Liver (tissue), 9 donors: ENCODE results near the gene SHLD2. TPM values are rescaled to one million over a fixed set of nuclear protein-coding genes. Genes with fewer than 3 reads are reported as not detected.
"Not testable (repeated sequence)": the region's sequence is repeated elsewhere in the genome, so short reads cannot be mapped to it uniquely, and the experiment has no call there.

ENCODE experiments used
- DNase-seq: peaks from one replicate; pipeline ENCODE4 v3.0.0-alpha.2; 2017; ENCODE audit warnings: low spot score
- H3K27ac ChIP-seq, 2 donors: one replicate each; pipeline ENCODE4 v1.7.0; 2013; ENCODE audit warnings: inconsistent platforms in 2 of 2, low read length in 2 of 2, control low read depth in 1 of 2, low read depth in 1 of 2, mild to moderate bottlenecking in 1 of 2
- H3K27me3 ChIP-seq, 4 donors: one replicate each; pipeline versions ENCODE4 v1.6.1 to v1.7.0; 2013; ENCODE audit warnings: low read length in 3 of 4, inconsistent platforms in 1 of 4, mild to moderate bottlenecking in 1 of 4, moderate library complexity in 1 of 4; ENCODE audit not compliant: control insufficient read depth in 4 of 4, insufficient read depth in 4 of 4
- H3K36me3 ChIP-seq, 4 donors: one replicate each; pipeline versions ENCODE4 v1.6.1 to v1.7.0; 2013; ENCODE audit warnings: low read length in 3 of 4, mild to moderate bottlenecking in 3 of 4, low read depth in 1 of 4, moderate library complexity in 1 of 4; ENCODE audit not compliant: control insufficient read depth in 4 of 4, insufficient read depth in 3 of 4
- H3K4me1 ChIP-seq, 4 donors: one replicate each; pipeline versions ENCODE4 v1.6.1 to v1.7.0; 2013; ENCODE audit warnings: low read length in 3 of 4, mild to moderate bottlenecking in 3 of 4, moderate library complexity in 1 of 4; ENCODE audit not compliant: control insufficient read depth in 4 of 4, insufficient read depth in 4 of 4
- H3K4me3 ChIP-seq, 3 donors: one replicate each; pipeline versions ENCODE4 v1.6.1 to v1.7.0; 2013; ENCODE audit warnings: low read length in 3 of 3, control low read depth in 1 of 3, low read depth in 1 of 3, mild to moderate bottlenecking in 1 of 3
- H3K9ac ChIP-seq, 2 donors: one replicate each; pipeline ENCODE4 v1.7.0; 2013; ENCODE audit warnings: low read length in 2 of 2, mild to moderate bottlenecking in 2 of 2, moderate library complexity in 2 of 2, control low read depth in 1 of 2, low read depth in 1 of 2
- H3K9me3 ChIP-seq, 4 donors: one replicate each; pipeline versions ENCODE4 v1.6.1 to v1.7.0; 2013; ENCODE audit warnings: low read length in 3 of 4; ENCODE audit not compliant: control insufficient read depth in 4 of 4
- EGR1 ChIP-seq, 2 donors: IDR thresholded peaks; 2 replicates each; pipeline ENCODE4 v1.6.1; 2016 to 2018; ENCODE audit warnings: antibody characterized with exemption in 2 of 2, low read depth in 2 of 2
- FOXA1 ChIP-seq: IDR thresholded peaks from 2 replicates; pipeline ENCODE4 v1.6.1; 2016; ENCODE audit warnings: antibody characterized with exemption
- FOXA2 ChIP-seq: IDR thresholded peaks from 2 replicates; pipeline ENCODE4 v1.6.1; 2016; ENCODE audit warnings: antibody characterized with exemption
- GABPA ChIP-seq, 2 donors: IDR thresholded peaks in 1 of 2; conservative IDR thresholded peaks in 1 of 2; 2 replicates each; pipeline ENCODE4 v1.6.1; 2016; ENCODE audit warnings: antibody characterized with exemption in 2 of 2, mild to moderate bottlenecking in 1 of 2, moderate library complexity in 1 of 2
- HNF4A ChIP-seq, 2 donors: conservative IDR thresholded peaks; 2 replicates each; pipeline ENCODE4 v1.6.1; 2016; ENCODE audit warnings: antibody characterized with exemption in 2 of 2, mild to moderate bottlenecking in 2 of 2
- HNF4G ChIP-seq: IDR thresholded peaks from 2 replicates; pipeline ENCODE4 v1.6.1; 2016; ENCODE audit warnings: antibody characterized with exemption
- JUND ChIP-seq, 2 donors: IDR thresholded peaks; 2 replicates each; pipeline ENCODE4 v1.6.1; 2016; ENCODE audit warnings: antibody characterized with exemption in 2 of 2
- NR2F2 ChIP-seq: IDR thresholded peaks from 2 replicates; pipeline ENCODE4 v1.6.1; 2016; ENCODE audit warnings: antibody characterized with exemption
- RAD21 ChIP-seq, 2 donors: IDR thresholded peaks; 2 replicates each; pipeline ENCODE4 v1.6.1; 2016; ENCODE audit warnings: antibody characterized with exemption in 2 of 2, mild to moderate bottlenecking in 2 of 2
- RXRA ChIP-seq, 2 donors: IDR thresholded peaks; 2 replicates each; pipeline ENCODE4 v1.6.1; 2017 to 2018; ENCODE audit warnings: antibody characterized with exemption in 2 of 2, mild to moderate bottlenecking in 1 of 2
- SP1 ChIP-seq: IDR thresholded peaks from 2 replicates; pipeline ENCODE4 v1.6.1; 2018; ENCODE audit warnings: antibody characterized with exemption, mild to moderate bottlenecking
- TAF1 ChIP-seq: conservative IDR thresholded peaks from 2 replicates; pipeline ENCODE4 v1.6.1; 2016; ENCODE audit warnings: antibody characterized with exemption, mild to moderate bottlenecking
- YY1 ChIP-seq: IDR thresholded peaks from 2 replicates; pipeline ENCODE4 v1.6.1; 2016; ENCODE audit warnings: antibody characterized with exemption, mild to moderate bottlenecking
- WGBS: extraction: QIAGEN DNeasy Blood & Tissue Kit; methylation state at CpG from one replicate; pipeline ENCODE4 v1.1.7; 2013; 5-methylcytosine and 5-hydroxymethylcytosine counted together
- polyA plus RNA-seq, 2 donors: library from polyadenylated mRNA; stranded (reverse) in 1 of 2; unstranded in 1 of 2; fragments of 200-250 nt in 1 of 2; fragments of >200 nt in 1 of 2; fragmentation: Nextera tagmentation in 1 of 2; extraction: Ambion mirVana in 1 of 2; gene quantifications; one replicate each; pipeline versions ENCODE4 v1.2.1 to v1.2.3, GENCODE V29; 2013 to 2015
- total RNA-seq, 2 donors: library from RNA; depleted of rRNA; stranded (reverse); fragments of >200 nt; gene quantifications; one replicate each; pipeline ENCODE4 v1.2.3, GENCODE V29; 2014
- TF ChIP-seq, protein P1 (sequence below): IDR thresholded peaks from 2 replicates; pipeline ENCODE4 v1.6.1; 2016; ENCODE audit warnings: antibody characterized with exemption
- TF ChIP-seq, protein P2 (sequence below): IDR thresholded peaks from 2 replicates; pipeline ENCODE4 v1.6.1; 2016; ENCODE audit warnings: antibody characterized with exemption
- TF ChIP-seq, protein P3 (sequence below): fragments of 150-350 bp; IDR thresholded peaks from 2 replicates; pipeline ENCODE4 v1.5.1; 2017; ENCODE audit warnings: improper control_type of control experiment, low read depth, low read length; ENCODE audit not compliant: missing input control
- TF ChIP-seq, protein P4 (sequence below): IDR thresholded peaks from 2 replicates; pipeline ENCODE4 v1.6.1; 2016; ENCODE audit warnings: antibody characterized with exemption
- donor health status: healthy.
- donor health status: healthy.
- donor health status: healthy.
- donor health status: healthy.
- donor health status: healthy.

Gene SHLD2
- total and polyA plus RNA-seq, 4 donors: 11.7 to 39.5 (median 24.9) TPM

DNA sequence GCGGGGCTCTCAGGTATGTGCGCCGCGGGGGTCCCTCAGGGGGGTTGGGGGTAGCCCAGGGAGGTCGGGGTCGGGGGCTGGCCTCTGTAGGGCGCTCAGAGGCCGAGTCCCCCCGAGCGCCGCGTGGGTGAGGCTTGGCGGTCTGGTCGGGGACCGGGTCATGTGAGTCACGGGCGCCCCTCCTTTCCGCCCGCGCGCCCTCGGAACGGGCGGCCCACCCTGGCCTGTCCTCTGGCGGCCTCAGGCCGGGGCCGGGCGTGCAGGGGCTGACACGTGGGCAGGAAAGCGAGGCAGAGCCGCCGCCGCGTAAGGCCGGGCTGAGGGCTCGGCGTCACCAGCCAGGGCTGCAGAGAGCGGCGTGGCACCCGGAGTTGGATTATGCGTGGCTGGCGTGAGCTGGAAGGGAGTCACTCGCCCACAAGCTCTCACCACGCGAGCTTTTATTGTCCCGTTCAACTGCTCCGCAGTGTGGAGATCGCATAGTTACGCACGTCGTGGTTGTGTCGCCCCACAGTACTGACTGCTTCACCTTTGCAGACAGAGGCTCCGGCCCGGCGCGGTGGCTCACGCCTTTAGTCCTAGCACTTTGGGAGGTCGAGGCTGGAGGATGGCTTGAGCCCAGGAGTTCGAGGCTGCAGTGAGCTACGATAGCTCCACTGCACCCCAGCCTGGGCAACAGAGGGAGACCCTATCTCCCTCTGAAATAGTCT is 385 bp downstream of the SHLD2 start:
- Histone ChIP-seq H3K4me3 (peak overlapping the region; percentile 86 to 95 (median 86)), H3K36me3 (peaks cover 0 to 4% (median 3%) of the 10 kb centered on the region in 4 donors)
- under 1% methylated on average over 60 of the region's 60 CpGs for WGBS

DNA sequence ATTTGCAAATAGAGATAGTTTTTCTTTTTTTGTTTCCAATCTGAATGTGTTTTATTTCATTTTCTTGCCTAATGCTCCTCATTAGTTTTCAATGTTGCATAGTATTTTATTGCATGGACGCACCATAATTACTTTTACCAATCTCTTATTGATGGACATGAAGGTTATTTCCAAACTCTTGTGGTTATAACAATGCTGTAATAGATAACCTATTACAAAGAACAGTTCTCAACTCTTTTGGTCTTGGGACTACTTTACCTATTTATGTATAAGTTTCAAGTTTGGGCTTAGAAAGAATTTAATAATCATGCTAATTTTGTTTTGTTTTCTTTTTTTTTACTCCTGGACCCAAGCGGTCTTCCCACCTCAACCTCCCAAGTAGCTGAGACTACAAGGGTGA is 7.0 kb downstream of the SHLD2 start:
- H3K27ac ChIP-seq: no peak overlapping the region
- H3K27me3 ChIP-seq: no peaks in the 10 kb centered on the region
- H3K9me3 ChIP-seq: no peaks in the 10 kb centered on the region
- no peak for TF ChIP-seq FOXA2
- no peak for TF ChIP-seq EGR1 (IDR thresholded peaks at IDR 0.05; ENCODE audit: low read depth in 2 of 2)
- no peak for TF ChIP-seq RXRA (IDR thresholded peaks at IDR 0.05)
- no peak for TF ChIP-seq YY1
- H3K4me1 ChIP-seq: no peaks in the 10 kb centered on the region
- WGBS: 94% methylated on average over 2 of the region's 2 CpGs
- no peak overlapping the region for H3K4me3 ChIP-seq
- no peak overlapping the region for H3K9ac ChIP-seq
- DNase-seq: no peak
- H3K36me3 ChIP-seq: peaks cover 4 to 14% (median 10%) of the 10 kb centered on the region in 4 donors

More for the DNA sequence above, 385 bp downstream of the SHLD2 start:
- Histone ChIP-seq H3K9me3 (no peaks in the 10 kb centered on the region), H3K27me3 (no peaks in the 10 kb centered on the region), H3K27ac (peak overlapping the region; percentile 82 to 94), H3K4me1 (peaks cover 4 to 23% (median 8%) of the 10 kb centered on the region in 4 donors), H3K9ac (peak overlapping the region; percentile 45 to 91)
- DNase-seq: peak; percentile 79
- peak in 1 of 2 donors; percentile 33 for TF ChIP-seq RAD21 (IDR thresholded peaks at IDR 0.05)
- peak; percentile 38 for TF ChIP-seq YY1
- no peak for TF ChIP-seq HNF4A (conservative IDR thresholded peaks at IDR 0.05)
- no peak for TF ChIP-seq FOXA1
- TF ChIP-seq, protein P1, sequence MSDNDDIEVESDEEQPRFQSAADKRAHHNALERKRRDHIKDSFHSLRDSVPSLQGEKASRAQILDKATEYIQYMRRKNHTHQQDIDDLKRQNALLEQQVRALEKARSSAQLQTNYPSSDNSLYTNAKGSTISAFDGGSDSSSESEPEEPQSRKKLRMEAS: no peak
- TF ChIP-seq SP1: no peak
- TF ChIP-seq, protein P2, sequence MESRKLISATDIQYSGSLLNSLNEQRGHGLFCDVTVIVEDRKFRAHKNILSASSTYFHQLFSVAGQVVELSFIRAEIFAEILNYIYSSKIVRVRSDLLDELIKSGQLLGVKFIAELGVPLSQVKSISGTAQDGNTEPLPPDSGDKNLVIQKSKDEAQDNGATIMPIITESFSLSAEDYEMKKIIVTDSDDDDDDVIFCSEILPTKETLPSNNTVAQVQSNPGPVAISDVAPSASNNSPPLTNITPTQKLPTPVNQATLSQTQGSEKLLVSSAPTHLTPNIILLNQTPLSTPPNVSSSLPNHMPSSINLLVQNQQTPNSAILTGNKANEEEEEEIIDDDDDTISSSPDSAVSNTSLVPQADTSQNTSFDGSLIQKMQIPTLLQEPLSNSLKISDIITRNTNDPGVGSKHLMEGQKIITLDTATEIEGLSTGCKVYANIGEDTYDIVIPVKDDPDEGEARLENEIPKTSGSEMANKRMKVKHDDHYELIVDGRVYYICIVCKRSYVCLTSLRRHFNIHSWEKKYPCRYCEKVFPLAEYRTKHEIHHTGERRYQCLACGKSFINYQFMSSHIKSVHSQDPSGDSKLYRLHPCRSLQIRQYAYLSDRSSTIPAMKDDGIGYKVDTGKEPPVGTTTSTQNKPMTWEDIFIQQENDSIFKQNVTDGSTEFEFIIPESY: no peak
- no peak for TF ChIP-seq RXRA (IDR thresholded peaks at IDR 0.05)
- TF ChIP-seq TAF1: peak; percentile 34
- no peak for TF ChIP-seq EGR1 (IDR thresholded peaks at IDR 0.05; ENCODE audit: low read depth in 2 of 2)
- TF ChIP-seq FOXA2: no peak
- TF ChIP-seq, protein P3, sequence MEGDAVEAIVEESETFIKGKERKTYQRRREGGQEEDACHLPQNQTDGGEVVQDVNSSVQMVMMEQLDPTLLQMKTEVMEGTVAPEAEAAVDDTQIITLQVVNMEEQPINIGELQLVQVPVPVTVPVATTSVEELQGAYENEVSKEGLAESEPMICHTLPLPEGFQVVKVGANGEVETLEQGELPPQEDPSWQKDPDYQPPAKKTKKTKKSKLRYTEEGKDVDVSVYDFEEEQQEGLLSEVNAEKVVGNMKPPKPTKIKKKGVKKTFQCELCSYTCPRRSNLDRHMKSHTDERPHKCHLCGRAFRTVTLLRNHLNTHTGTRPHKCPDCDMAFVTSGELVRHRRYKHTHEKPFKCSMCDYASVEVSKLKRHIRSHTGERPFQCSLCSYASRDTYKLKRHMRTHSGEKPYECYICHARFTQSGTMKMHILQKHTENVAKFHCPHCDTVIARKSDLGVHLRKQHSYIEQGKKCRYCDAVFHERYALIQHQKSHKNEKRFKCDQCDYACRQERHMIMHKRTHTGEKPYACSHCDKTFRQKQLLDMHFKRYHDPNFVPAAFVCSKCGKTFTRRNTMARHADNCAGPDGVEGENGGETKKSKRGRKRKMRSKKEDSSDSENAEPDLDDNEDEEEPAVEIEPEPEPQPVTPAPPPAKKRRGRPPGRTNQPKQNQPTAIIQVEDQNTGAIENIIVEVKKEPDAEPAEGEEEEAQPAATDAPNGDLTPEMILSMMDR: no peak
- TF ChIP-seq GABPA (IDR thresholded peaks at IDR 0.05 in 1 of 2, conservative IDR thresholded peaks at IDR 0.05 in 1 of 2): no peak
- TF ChIP-seq HNF4G: no peak
- no peak for TF ChIP-seq JUND (IDR thresholded peaks at IDR 0.05)
- no peak for TF ChIP-seq NR2F2
- TF ChIP-seq, protein P4, sequence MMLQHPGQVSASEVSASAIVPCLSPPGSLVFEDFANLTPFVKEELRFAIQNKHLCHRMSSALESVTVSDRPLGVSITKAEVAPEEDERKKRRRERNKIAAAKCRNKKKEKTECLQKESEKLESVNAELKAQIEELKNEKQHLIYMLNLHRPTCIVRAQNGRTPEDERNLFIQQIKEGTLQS: no peak

DNA sequence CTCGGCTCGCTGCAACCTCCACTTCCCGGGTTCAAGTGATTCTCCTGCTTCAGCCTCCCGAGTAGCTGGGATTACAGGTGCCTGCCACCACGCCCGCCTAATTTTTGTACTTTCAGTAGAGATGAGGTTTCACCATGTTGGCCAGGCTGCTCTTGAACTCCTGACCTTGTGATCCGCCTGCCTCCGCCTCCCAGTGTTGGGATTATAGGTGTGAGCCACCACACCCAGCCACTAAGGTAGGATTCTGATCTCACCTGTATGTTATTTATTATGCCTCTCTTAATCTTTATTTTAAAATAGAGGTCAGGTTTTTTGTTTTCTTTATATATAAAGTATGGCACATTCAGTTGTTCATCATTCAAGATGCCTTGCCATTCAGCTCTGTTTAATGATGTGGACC is 9.7 kb downstream of the SHLD2 start:
- peaks cover 1 to 19% (median 15%) of the 10 kb centered on the region in 4 donors for H3K36me3 ChIP-seq
- H3K9me3 ChIP-seq, H3K27ac ChIP-seq, H3K4me1 ChIP-seq, DNase-seq, H3K27me3 ChIP-seq, H3K9ac ChIP-seq, H3K4me3 ChIP-seq: not testable (repeated sequence)
- 96% methylated on average over 8 of the region's 8 CpGs for WGBS
